SK-N-SH treated with all-trans-retinoic acid at 6 μM for 48 hours (cell line): Measurements from ENCODE around the gene FRAS1.

Experiments
- PPARA ChIP-seq: fragments of 250-450 bp; sonication (Bioruptor Pico); IDR thresholded peaks from 2 replicates; pipeline ENCODE4 v1.5.0; 2020; ENCODE audit warnings: mild to moderate bottlenecking, borderline replicate concordance
- TOX ChIP-seq: fragments of 250-450 bp; sonication (Bioruptor Pico); IDR thresholded peaks from 2 replicates; pipeline ENCODE4 v1.8.0; 2021; ENCODE audit warnings: mild to moderate bottlenecking, moderate library complexity, borderline replicate concordance
- ZNF70 ChIP-seq: fragments of 450-650 bp; formaldehyde crosslinking; IDR thresholded peaks from 2 replicates; pipeline ENCODE4 v1.5.0; 2020; ENCODE audit warnings: mild to moderate bottlenecking, moderate library complexity

DNA sequence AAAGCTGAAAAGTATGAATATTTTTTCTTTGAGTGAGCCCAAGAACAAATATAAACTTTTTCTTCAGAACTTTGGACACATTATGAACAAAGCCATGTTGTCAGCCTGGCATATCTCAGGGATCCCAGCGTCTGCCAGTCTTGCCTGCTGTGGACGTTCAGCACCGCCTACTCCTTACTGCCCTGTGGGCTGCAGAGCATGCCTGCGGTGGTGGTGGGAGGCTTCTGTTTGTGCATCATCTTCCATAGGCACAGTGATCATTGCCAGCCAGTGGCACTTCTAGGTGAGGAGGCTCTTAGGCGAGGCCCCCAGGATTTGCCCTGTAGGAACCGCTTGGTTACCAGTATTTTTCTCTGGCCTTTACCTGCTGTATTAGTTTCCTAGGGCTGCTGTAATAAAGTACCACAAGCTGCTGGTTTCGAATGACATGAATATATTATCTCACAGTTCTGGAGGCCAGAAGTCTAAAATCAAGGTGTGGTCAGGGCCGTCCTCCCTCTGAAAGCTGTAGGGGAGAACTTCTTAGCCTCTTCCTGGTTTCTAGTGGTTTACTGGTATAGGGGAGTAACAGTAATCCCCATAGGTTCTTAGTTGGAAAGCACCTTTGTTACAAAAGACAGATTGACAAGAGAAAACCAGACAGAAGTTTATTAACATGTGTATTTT, 509.8 kb downstream of the FRAS1 start:
- TF ChIP-seq TOX (CRISPR knock-in tag) = no peak
- TF ChIP-seq ZNF70 (CRISPR knock-in tag) = no peak
- TF ChIP-seq PPARA (CRISPR knock-in tag) = no peak
